HG02885 (cell line): ENCODE measurements around the gene GNAT1.
A peak's percentile ranks its signal among the peaks of the same experiment; 100 is the strongest.

ENCODE experiments used
- ATAC-seq: cut with Tn5 transposase; IDR thresholded peaks from one replicate; pipeline ENCODE4 v1.9.1; 2021; ENCODE audit warnings: mild to moderate bottlenecking; ENCODE audit not compliant: unreplicated experiment, poor library complexity

Gene GNAT1

GRCh38 chr3:50190936-50191660, at the start of gene GNAT1:
TSS of gene GNAT1 (plus strand) at chr3:50191610. CDS start at chr3:50191726, 116 bp downstream.
- no peak for ATAC-seq

GRCh38 chr3:50146316-50146901, 45.0 kb upstream of the GNAT1 start:
- no peak for ATAC-seq

- no peak for ATAC-seq
Measured at GRCh38 chr3:50147016-50147415, 44.4 kb upstream of the GNAT1 start.

- ATAC-seq = no peak
Measured at GRCh38 chr3:50147447-50147846, 44.0 kb upstream of the GNAT1 start.

- ATAC-seq = no peak
Measured at GRCh38 chr3:50147861-50148260, 43.5 kb upstream of the GNAT1 start.

GRCh38 chr3:50150404-50150750, 41.0 kb upstream of the GNAT1 start:
- no peak for ATAC-seq

GRCh38 chr3:50150863-50151686, 40.3 kb upstream of the GNAT1 start:
- ATAC-seq = no peak

GRCh38 chr3:50151728-50152127, 39.7 kb upstream of the GNAT1 start:
- no peak for ATAC-seq

GRCh38 chr3:50153782-50154475, 37.5 kb upstream of the GNAT1 start:
- ATAC-seq = no peak

- peak; percentile 27 for ATAC-seq
Measured at GRCh38 chr3:50154476-50154839, 37.0 kb upstream of the GNAT1 start.

GRCh38 chr3:50154840-50155490, 36.4 kb upstream of the GNAT1 start, which contains the start of gene SEMA3F:
TSS of gene SEMA3F (plus strand) at chr3:50155324. CDS start at chr3:50159623, 4,299 bp downstream.
- ATAC-seq = peak; percentile 76

GRCh38 chr3:50155491-50155878, 35.9 kb upstream of the GNAT1 start:
- peak; percentile 23 for ATAC-seq

GRCh38 chr3:50155891-50156290, 35.5 kb upstream of the GNAT1 start:
- no peak for ATAC-seq

- ATAC-seq = no peak
Measured at GRCh38 chr3:50156549-50157493, 34.6 kb upstream of the GNAT1 start.

- no peak for ATAC-seq
Measured at GRCh38 chr3:50157827-50158529, 33.4 kb upstream of the GNAT1 start.

GRCh38 chr3:50158530-50159146, 32.8 kb upstream of the GNAT1 start:
- ATAC-seq = no peak

GRCh38 chr3:50160561-50160983, 30.8 kb upstream of the GNAT1 start:
- ATAC-seq = no peak

GRCh38 chr3:50161320-50161719, 30.1 kb upstream of the GNAT1 start:
- ATAC-seq = no peak
